NCI-H128 (cell line): ENCODE measurements around the gene FAM110A.
"Not testable (repeated sequence)": the region's sequence is repeated elsewhere in the genome, so short reads cannot be mapped to it uniquely, and the experiment has no call there.

Experiments used
- DNase-seq: peaks from one replicate; lab custom pipeline; 2025; ENCODE audit not compliant: unreplicated experiment; lab: John Stamatoyannopoulos, UW

The FAM110A gene

GRCh38 chr20:833450-834150 is at the start of gene FAM110A:
Gene FAM110A, plus strand, starts transcription at chr20:833715. Its CDS starts 11,090 bp downstream, at chr20:844805.
- peak; percentile 87 for DNase-seq

GRCh38 chr20:787825-788224 is 45.7 kb upstream of the FAM110A start:
- DNase-seq = no peak

GRCh38 chr20:791056-791455 is 42.5 kb upstream of the FAM110A start:
- DNase-seq = no peak

- no peak for DNase-seq
Measured at GRCh38 chr20:792248-792647, 41.3 kb upstream of the FAM110A start.

- no peak for DNase-seq
Measured at GRCh38 chr20:796921-797320, 36.6 kb upstream of the FAM110A start.

- not testable (repeated sequence) for DNase-seq
Measured at GRCh38 chr20:798746-799145, 34.8 kb upstream of the FAM110A start.

- not testable (repeated sequence) for DNase-seq
Measured at GRCh38 chr20:800026-800425, 33.5 kb upstream of the FAM110A start.

- DNase-seq = no peak
Measured at GRCh38 chr20:801678-802077, 31.8 kb upstream of the FAM110A start.

- no peak for DNase-seq
Measured at GRCh38 chr20:805713-806112, 27.8 kb upstream of the FAM110A start.

- DNase-seq = not testable (repeated sequence)
Measured at GRCh38 chr20:811776-812434, 21.6 kb upstream of the FAM110A start.

- not testable (repeated sequence) for DNase-seq
Measured at GRCh38 chr20:812435-812814, 21.1 kb upstream of the FAM110A start.

GRCh38 chr20:813390-813789 is 20.1 kb upstream of the FAM110A start:
- DNase-seq = no peak

- no peak for DNase-seq
Measured at GRCh38 chr20:815226-815625, 18.3 kb upstream of the FAM110A start.

GRCh38 chr20:815914-816606 is 17.5 kb upstream of the FAM110A start:
- peak; percentile 40 for DNase-seq

- DNase-seq = no peak
Measured at GRCh38 chr20:818001-818664, 15.4 kb upstream of the FAM110A start.

GRCh38 chr20:819680-820322 is 13.7 kb upstream of the FAM110A start:
- DNase-seq = no peak

GRCh38 chr20:820323-820953 is 13.1 kb upstream of the FAM110A start:
- DNase-seq = no peak

- DNase-seq = no peak
Measured at GRCh38 chr20:821046-821730, 12.3 kb upstream of the FAM110A start.

GRCh38 chr20:821731-822065 is 11.8 kb upstream of the FAM110A start:
- DNase-seq = no peak
